Right lobe of liver (tissue), 4 donors: ENCODE data around the gene TBX18.

ENCODE experiments used
- CTCF ChIP-seq, 4 donors: fragments of 200-600 bp in 3 of 4; fragments of 450-650 bp in 1 of 4; IDR thresholded peaks; one replicate each; pipeline versions ENCODE4 v1.5.1 to v1.8.0; 2016 to 2022; ENCODE audit warnings: antibody characterized with exemption in 4 of 4, mild to moderate bottlenecking in 2 of 4
- POLR2A ChIP-seq: fragments of 450-650 bp; IDR thresholded peaks from one replicate; pipeline ENCODE4 v1.6.1; 2017; ENCODE audit warnings: antibody characterized with exemption, mild to moderate bottlenecking
- donor health status: DM: no; HTN: no; CAD: no.
- donor health status: DM: no; HTN: no; CAD: no.
- donor health status: DM: no; HTN: yes; CAD: no.

- TF ChIP-seq POLR2A: no peak
- no peak for TF ChIP-seq CTCF (IDR thresholded peaks at IDR 0.05)
Observed at GRCh38 chr6:84643778-84644177, 120.6 kb downstream of the TBX18 start.
